Esophagus muscularis mucosa (tissue), 4 donors: ENCODE results near the gene TMEM97. TPM values are rescaled to one million over a fixed set of nuclear protein-coding genes. Genes with fewer than 3 reads are reported as not detected.

Source experiments
- DNase-seq: peaks from one replicate; pipeline ENCODE4 v3.0.0-alpha.2; 2017; ENCODE audit errors: extremely low spot score
- H3K27ac ChIP-seq, 4 donors: fragments of 200-600 bp; sonication (generic); replicated peaks in 1 of 4; 1 replicate in 3 of 4; 2 replicates in 1 of 4; pipeline ENCODE4 v1.5.1; 2016 to 2019; ENCODE audit warnings: mild to moderate bottlenecking in 1 of 4
- H3K27me3 ChIP-seq, 4 donors: fragments of 200-600 bp; sonication (generic); one replicate each; pipeline versions ENCODE4 v1.5.1 to v1.6.0; 2016 to 2019
- H3K36me3 ChIP-seq, 4 donors: fragments of 200-600 bp; sonication (generic); one replicate each; pipeline ENCODE4 v1.5.1; 2016 to 2019
- H3K4me1 ChIP-seq, 4 donors: fragments of 200-600 bp; sonication (generic); one replicate each; pipeline ENCODE4 v1.5.1; 2016 to 2019
- H3K4me3 ChIP-seq, 4 donors: fragments of 200-600 bp; sonication (generic); 1 replicate in 2 of 4; 2 replicates in 2 of 4; pipeline ENCODE4 v1.5.1; 2016 to 2019; ENCODE audit warnings: mild to moderate bottlenecking in 4 of 4, moderate library complexity in 1 of 4
- H3K9me3 ChIP-seq, 4 donors: fragments of 200-600 bp; sonication (generic); 1 replicate in 3 of 4; 2 replicates in 1 of 4; pipeline ENCODE4 v1.5.1; 2016 to 2019
- CTCF ChIP-seq, 3 experiments: fragments of 200-600 bp in 2 of 3; fragments of 450-650 bp in 1 of 3; sonication (generic) in 2 of 3; IDR thresholded peaks; one replicate each; pipeline ENCODE4 v1.5.1; 2017 to 2019; ENCODE audit warnings: antibody characterized with exemption in 3 of 3, mild to moderate bottlenecking in 2 of 3, moderate library complexity in 1 of 3
- EP300 ChIP-seq: sonication (generic); formaldehyde crosslinking; IDR thresholded peaks from one replicate; pipeline ENCODE4 v1.6.1; 2017; ENCODE audit warnings: antibody characterized with exemption
- POLR2A ChIP-seq: fragments of 450-650 bp; IDR thresholded peaks from one replicate; pipeline ENCODE4 v1.6.1; 2017; ENCODE audit warnings: antibody characterized with exemption, moderate library complexity, mild to moderate bottlenecking, low read depth
- POLR2AphosphoS5 ChIP-seq, 2 donors: sonication (generic); formaldehyde crosslinking; IDR thresholded peaks; one replicate each; pipeline ENCODE4 v1.6.1; 2017; ENCODE audit warnings: antibody characterized with exemption in 2 of 2
- WGBS: methylation state at CpG from one replicate; pipeline ENCODE4 v1.1.5; 2018; 5-methylcytosine and 5-hydroxymethylcytosine counted together
- intact Hi-C: fragments of 100-400 bp; cut with DNase I; formaldehyde crosslinking; loops from one replicate; pipeline ENCODE4 v1.15.1; 2023
- total RNA-seq, 4 donors: library from RNA; depleted of rRNA; stranded (reverse); fragments of >200 nt; gene quantifications; one replicate each; pipeline versions ENCODE4 v1.1.0 to v1.2.1, GENCODE V29; 2016

TMEM97 gene
- 10 to 100 TPM in 3 of 4 donors, 1 to 10 TPM in 1; 5.8 to 10.8 (median 10.1) TPM for total RNA-seq

- TF ChIP-seq POLR2A, result no peak
- peak; percentile 39 to 87 for TF ChIP-seq POLR2AphosphoS5 (IDR thresholded peaks at IDR 0.05)
- peak in 1 of 3 experiments; percentile 10 for TF ChIP-seq CTCF (IDR thresholded peaks at IDR 0.05)
- TF ChIP-seq EP300, result no peak
- H3K27me3 ChIP-seq, result no peaks in the 10 kb centered on the region
- peak; percentile 98 for DNase-seq
- intact Hi-C loops, result no loop called here
- no peaks in the 10 kb centered on the region for H3K36me3 ChIP-seq
- WGBS, result under 1% methylated on average over 24 of the region's 72 CpGs
- peak within 1 kb of the TSS; percentile 68 to 86 (median 77) for H3K27ac ChIP-seq
- H3K4me1 ChIP-seq, result peaks cover 17 to 22% (median 20%) of the 10 kb centered on the region in 4 donors
- peak within 1 kb of the TSS; percentile 59 to 82 (median 66) for H3K4me3 ChIP-seq
- H3K9me3 ChIP-seq, result no peaks in the 10 kb centered on the region
Measured at GRCh38 chr17:28318759-28319597, at the start of gene TMEM97. TSS of gene TMEM97 (plus strand) at chr17:28319200. CDS start at chr17:28319240, 40 bp downstream.

GRCh38 chr17:28270055-28270454 is 48.9 kb upstream of the TMEM97 start:
- Histone ChIP-seq H3K27me3 (peaks cover 0 to 5% (median 0%) of the 10 kb centered on the region in 4 donors), H3K4me1 (peaks cover 0 to 6% (median 1%) of the 10 kb centered on the region in 4 donors), H3K36me3 (no peaks in the 10 kb centered on the region), H3K27ac (no peak overlapping the region), H3K4me3 (no peak overlapping the region), H3K9me3 (no peaks in the 10 kb centered on the region)
- no peak for DNase-seq
- intact Hi-C loops, result no loop called here
- no CpG with 5 or more reads among the region's 2 CpGs for WGBS
- TF ChIP-seq POLR2AphosphoS5 (IDR thresholded peaks at IDR 0.05) (no peak), EP300 (no peak), CTCF (IDR thresholded peaks at IDR 0.05) (no peak), POLR2A (no peak)

- Histone ChIP-seq H3K36me3 (no peaks in the 10 kb centered on the region), H3K9me3 (no peaks in the 10 kb centered on the region), H3K27ac (no peak overlapping the region), H3K4me3 (no peak overlapping the region), H3K4me1 (no peaks in the 10 kb centered on the region), H3K27me3 (peaks cover 0 to 5% (median 0%) of the 10 kb centered on the region in 4 donors)
- TF ChIP-seq POLR2AphosphoS5 (IDR thresholded peaks at IDR 0.05), result no peak
- no peak for TF ChIP-seq CTCF (IDR thresholded peaks at IDR 0.05)
- TF ChIP-seq POLR2A, result no peak
- TF ChIP-seq EP300, result no peak
- DNase-seq, result no peak
- 83% methylated on average over 1 of the region's 1 CpG for WGBS
- intact Hi-C loops, result no loop called here
Measured at GRCh38 chr17:28270926-28271325, 48.1 kb upstream of the TMEM97 start.

GRCh38 chr17:28271431-28271830 is 47.6 kb upstream of the TMEM97 start:
- Histone ChIP-seq H3K9me3 (no peaks in the 10 kb centered on the region), H3K27ac (no peak overlapping the region), H3K4me1 (no peaks in the 10 kb centered on the region), H3K27me3 (peaks cover 0 to 10% (median 0%) of the 10 kb centered on the region in 4 donors), H3K4me3 (no peak overlapping the region), H3K36me3 (no peaks in the 10 kb centered on the region)
- TF ChIP-seq POLR2A (no peak), CTCF (IDR thresholded peaks at IDR 0.05) (no peak), POLR2AphosphoS5 (IDR thresholded peaks at IDR 0.05) (no peak), EP300 (no peak)
- WGBS, result 96% methylated on average over 3 of the region's 3 CpGs
- intact Hi-C loops, result no loop called here
- no peak for DNase-seq
